ENCODE data around the gene ELN. TPM values are rescaled to one million over a fixed set of nuclear protein-coding genes. Genes with fewer than 3 reads are reported as not detected.

Gene ELN
- total and polyA plus RNA-seq, 2 experiments from 2014 or later = 37.7 to 58.1 TPM

DNA sequence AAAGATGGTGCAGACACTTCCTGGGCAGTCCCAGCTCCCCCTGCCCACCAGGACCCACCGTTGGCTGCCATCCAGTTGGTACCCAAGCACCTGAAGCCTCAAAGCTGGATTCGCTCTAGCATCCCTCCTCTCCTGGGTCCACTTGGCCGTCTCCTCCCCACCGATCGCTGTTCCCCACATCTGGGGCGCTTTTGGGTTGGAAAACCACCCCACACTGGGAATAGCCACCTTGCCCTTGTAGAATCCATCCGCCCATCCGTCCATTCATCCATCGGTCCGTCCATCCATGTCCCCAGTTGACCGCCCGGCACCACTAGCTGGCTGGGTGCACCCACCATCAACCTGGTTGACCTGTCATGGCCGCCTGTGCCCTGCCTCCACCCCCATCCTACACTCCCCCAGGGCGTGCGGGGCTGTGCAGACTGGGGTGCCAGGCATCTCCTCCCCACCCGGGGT is 41.1 kb downstream of the ELN start:
- Histone ChIP-seq H3K36me3 (replicated peaks; ENCODE audit: insufficient read depth, low read depth) (no peaks in the 10 kb centered on the region), H3K27me3 (no peaks in the 10 kb centered on the region), H2AFZ (no peak overlapping the region), H3K9me2 (replicated peaks; ENCODE audit: insufficient read depth) (no peaks in the 10 kb centered on the region), H3K27ac (no peak overlapping the region), H3K9me3 (ENCODE audit: low read depth) (no peaks in the 10 kb centered on the region), H3K4me1 (ENCODE audit: insufficient read depth) (no peaks in the 10 kb centered on the region), H3K4me3 (no peak overlapping the region), H4K20me1 (ENCODE audit: insufficient read depth, poor library complexity, severe bottlenecking) (no peaks in the 10 kb centered on the region), H3K4me2 (no peak overlapping the region), H3K79me2 (no peaks in the 10 kb centered on the region)
- WGBS (ENCODE audit: low lambda C conversion rate, missing lambda C conversion rate) = 96% methylated on average over 14 of the region's 16 CpGs
- DNase-seq (ENCODE audit: low spot score) = no peak
- TF ChIP-seq CTCF (IDR thresholded peaks at IDR 0.05; ENCODE audit: poor library complexity) (no peak), EZH2phosphoT487 (IDR thresholded peaks at IDR 0.05; ENCODE audit: low read depth, severe bottlenecking, unreplicated experiment) (no peak)

DNA sequence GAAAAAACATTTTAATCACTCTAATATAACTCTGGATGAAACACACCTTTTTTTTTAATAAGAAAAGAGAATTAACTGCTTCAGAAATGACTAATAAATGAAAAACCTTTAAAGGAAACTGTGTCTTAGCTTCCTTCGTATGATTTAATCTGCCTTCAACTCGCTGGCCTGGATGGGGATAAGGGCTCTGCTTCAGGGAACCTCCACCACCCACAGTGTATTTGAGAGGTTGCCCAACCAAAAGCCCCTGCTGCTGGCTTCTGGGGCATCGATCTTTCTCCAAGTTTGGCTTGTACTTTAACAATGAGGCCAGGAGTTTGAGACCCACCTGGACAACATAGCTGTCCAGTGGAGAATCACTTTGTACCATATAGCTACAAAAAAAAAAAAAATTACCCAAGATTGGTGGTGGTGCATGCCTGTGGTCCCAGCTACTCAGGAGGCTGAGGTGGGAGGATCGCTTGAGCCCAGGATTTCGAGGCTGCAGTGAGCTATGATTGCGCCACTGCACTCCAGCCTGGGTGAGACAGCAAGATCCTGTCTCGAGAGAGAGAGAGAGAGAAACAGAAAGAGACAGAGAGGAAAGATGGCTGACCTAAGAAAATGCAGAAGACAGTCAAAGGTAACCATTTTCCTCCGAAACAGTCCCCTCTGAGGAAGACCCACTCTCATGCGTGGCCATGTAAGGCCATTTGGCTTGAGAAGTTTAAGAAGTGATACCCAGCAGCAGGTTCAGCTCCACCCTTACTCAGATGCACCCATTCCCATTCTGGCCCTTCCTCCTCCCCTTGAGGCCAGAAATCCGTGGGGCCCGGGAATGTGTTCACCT is 42.0 kb downstream of the ELN start:
- no peaks in the 10 kb centered on the region for H3K79me2 ChIP-seq
- H3K4me3 ChIP-seq = no peak overlapping the region
- no peak for TF ChIP-seq EZH2 (IDR thresholded peaks at IDR 0.05; ENCODE audit: borderline replicate concordance)
- TF ChIP-seq CTCF (IDR thresholded peaks at IDR 0.05; ENCODE audit: poor library complexity) = no peak
- TF ChIP-seq EZH2phosphoT487 (IDR thresholded peaks at IDR 0.05; ENCODE audit: low read depth, severe bottlenecking, unreplicated experiment) = no peak
- DNase-seq (ENCODE audit: low spot score) = no peak
- no peak overlapping the region for H3K4me2 ChIP-seq
- H4K20me1 ChIP-seq (ENCODE audit: insufficient read depth, poor library complexity, severe bottlenecking) = no peaks in the 10 kb centered on the region
- H3K9me2 ChIP-seq (replicated peaks; ENCODE audit: insufficient read depth) = no peaks in the 10 kb centered on the region
- H3K9me3 ChIP-seq (ENCODE audit: low read depth) = no peaks in the 10 kb centered on the region
- H2AFZ ChIP-seq = no peak overlapping the region
- no peak overlapping the region for H3K27ac ChIP-seq
- no peaks in the 10 kb centered on the region for H3K4me1 ChIP-seq (ENCODE audit: insufficient read depth)
- no peaks in the 10 kb centered on the region for H3K36me3 ChIP-seq (replicated peaks; ENCODE audit: insufficient read depth, low read depth)
- 85% methylated on average over 11 of the region's 11 CpGs for WGBS (ENCODE audit: low lambda C conversion rate, missing lambda C conversion rate)
- no peaks in the 10 kb centered on the region for H3K27me3 ChIP-seq

DNA sequence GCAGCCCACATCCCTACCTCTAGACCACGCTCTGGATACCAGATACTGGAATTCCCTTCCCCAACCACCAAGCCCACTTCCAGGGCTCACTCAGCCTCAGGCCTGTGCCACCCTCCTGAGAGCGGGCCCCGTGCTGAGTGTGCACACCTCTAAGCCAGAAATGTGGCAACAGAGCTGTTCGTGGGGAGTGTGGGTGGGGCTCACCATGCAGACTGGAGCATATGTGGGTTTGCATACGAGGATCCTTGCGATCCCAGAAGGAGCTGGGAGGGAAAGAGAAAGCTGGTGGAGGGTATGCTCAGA is 42.6 kb downstream of the ELN start:
- Histone ChIP-seq H3K4me3 (no peak overlapping the region), H3K79me2 (no peaks in the 10 kb centered on the region), H3K36me3 (replicated peaks; ENCODE audit: insufficient read depth, low read depth) (no peaks in the 10 kb centered on the region), H2AFZ (no peak overlapping the region), H3K27ac (no peak overlapping the region), H3K9me3 (ENCODE audit: low read depth) (no peaks in the 10 kb centered on the region), H3K9me2 (replicated peaks; ENCODE audit: insufficient read depth) (no peaks in the 10 kb centered on the region), H4K20me1 (ENCODE audit: insufficient read depth, poor library complexity, severe bottlenecking) (no peaks in the 10 kb centered on the region), H3K4me1 (ENCODE audit: insufficient read depth) (no peaks in the 10 kb centered on the region), H3K4me2 (no peak overlapping the region), H3K27me3 (no peaks in the 10 kb centered on the region)
- no peak for TF ChIP-seq EZH2 (IDR thresholded peaks at IDR 0.05; ENCODE audit: borderline replicate concordance)
- TF ChIP-seq CTCF (IDR thresholded peaks at IDR 0.05; ENCODE audit: poor library complexity) = no peak
- no peak for TF ChIP-seq EZH2phosphoT487 (IDR thresholded peaks at IDR 0.05; ENCODE audit: low read depth, severe bottlenecking, unreplicated experiment)
- 87% methylated on average over 6 of the region's 6 CpGs for WGBS (ENCODE audit: low lambda C conversion rate, missing lambda C conversion rate)
- no peak for DNase-seq (ENCODE audit: low spot score)

Measured in hepatocyte (in vitro differentiated cells).